ENCODE results near the gene LRRC51. TPM values are rescaled to one million over a fixed set of nuclear protein-coding genes. Genes with fewer than 3 reads are reported as not detected.

Gene LRRC51
- total RNA-seq: 5.4 TPM
- long read RNA-seq, partial matches to known transcripts: 1 of 4 reads
- long read RNA-seq, other reads (novel, unspliced or antisense): 0 of 4 reads

DNA sequence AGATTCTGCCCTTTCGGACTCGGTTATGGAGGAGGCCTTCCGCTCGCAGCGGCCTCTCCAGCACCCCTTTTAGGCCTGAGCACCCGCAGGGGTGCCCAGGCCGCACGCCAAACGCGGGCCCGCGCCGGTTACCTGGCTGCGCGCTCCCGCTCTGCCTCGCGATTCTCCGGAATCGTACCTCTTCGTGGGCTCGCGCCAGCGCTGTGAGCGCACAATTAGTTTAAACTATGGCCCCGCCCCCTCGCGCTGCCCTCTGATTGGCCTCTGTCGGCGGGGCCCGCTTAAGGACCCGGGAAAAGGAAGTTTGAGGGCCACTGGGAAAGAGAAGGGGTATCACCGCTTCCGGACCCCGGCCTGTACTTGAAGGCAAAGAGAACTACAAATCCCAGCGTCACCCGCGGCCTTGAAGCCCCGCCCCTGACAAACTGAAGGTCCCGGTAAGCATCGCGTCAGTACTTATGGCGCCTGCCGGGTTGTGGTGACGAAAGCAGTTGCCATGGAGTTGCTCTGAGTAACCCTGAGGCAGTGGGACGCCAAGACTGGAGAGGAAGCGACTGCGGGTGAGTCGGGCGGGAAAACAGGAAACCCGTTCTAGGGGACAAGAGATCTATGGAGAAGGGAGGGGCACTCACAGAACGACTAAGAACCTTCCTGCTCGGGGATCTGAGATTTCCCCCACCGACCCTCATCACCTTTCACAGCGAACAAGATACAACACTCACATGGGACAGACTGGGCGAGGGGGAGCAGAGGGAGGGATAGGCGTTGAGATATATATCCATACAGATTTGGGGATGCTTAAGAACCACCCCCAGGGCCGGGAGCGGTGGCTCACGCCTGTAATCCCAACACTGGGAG lies at the start of gene LRRC51, which contains the start of gene NUMA1:
LRRC51 (plus strand) TSS at position 525 of the 858 bp plus-strand sequence. CDS start 8,234 bp downstream, outside the sequence.
NUMA1 (minus strand) TSS at position 217 of the 858 bp plus-strand sequence. CDS start 44,599 bp downstream, outside the sequence.
- DNase-seq: peak; percentile 99
- intact Hi-C loops (cut with micrococcal nuclease): loop anchor here (5.0 kb wide), 1 partner anchor 38 kb away; no protein-coding TSS in a partner anchor
- peak; percentile 96 for ATAC-seq

- no peak for DNase-seq
- intact Hi-C loops (cut with micrococcal nuclease): no loop called here
- no peak for ATAC-seq
Measured at GRCh38 chr11:72036687-72037086, 44.0 kb upstream of the LRRC51 start.

- DNase-seq (peak; percentile 59), ATAC-seq (no peak)
- intact Hi-C loops (cut with micrococcal nuclease): no loop called here
Measured at GRCh38 chr11:72037554-72038311, 42.9 kb upstream of the LRRC51 start.

GRCh38 chr11:72038491-72038890 lies 42.2 kb upstream of the LRRC51 start:
- ATAC-seq (peak; percentile 59), DNase-seq (peak; percentile 74)
- intact Hi-C loops (cut with micrococcal nuclease): no loop called here

- DNase-seq (peak; percentile 40), ATAC-seq (no peak)
- intact Hi-C loops (cut with micrococcal nuclease): no loop called here
Measured at GRCh38 chr11:72039031-72039855, 41.4 kb upstream of the LRRC51 start.

DNA sequence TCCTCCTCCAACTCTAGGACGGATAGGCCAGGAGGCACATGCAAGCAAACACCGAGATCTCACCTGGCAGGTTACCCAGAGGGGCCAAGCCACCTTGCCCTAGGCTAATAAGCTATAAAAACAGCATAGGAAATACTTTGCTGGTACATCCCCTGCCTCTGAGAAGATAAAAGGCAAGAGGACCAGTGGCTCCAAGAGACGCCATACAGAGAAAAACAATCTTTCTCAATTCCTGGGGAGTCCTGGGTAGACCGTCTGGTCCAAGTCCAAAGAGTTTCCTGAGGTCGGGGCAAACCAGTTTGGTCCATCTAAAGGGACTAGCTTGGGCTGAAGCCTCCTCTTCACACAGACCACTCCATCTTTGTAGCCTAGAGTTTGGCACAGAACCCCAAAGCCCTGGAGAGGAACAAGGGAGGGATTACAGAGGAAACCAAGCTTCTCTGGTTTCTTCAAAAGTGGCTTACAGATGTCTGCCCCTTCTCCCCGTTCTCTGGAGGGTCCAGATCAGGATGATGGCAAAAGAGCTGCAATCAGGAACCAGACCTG lies 40.7 kb upstream of the LRRC51 start:
- no peak for ATAC-seq
- intact Hi-C loops (cut with micrococcal nuclease): loop anchor here (5.0 kb wide), 1 partner anchor 42 kb away; the partner anchor contains the start of genes LRRC51 and NUMA1
- DNase-seq: no peak

DNA sequence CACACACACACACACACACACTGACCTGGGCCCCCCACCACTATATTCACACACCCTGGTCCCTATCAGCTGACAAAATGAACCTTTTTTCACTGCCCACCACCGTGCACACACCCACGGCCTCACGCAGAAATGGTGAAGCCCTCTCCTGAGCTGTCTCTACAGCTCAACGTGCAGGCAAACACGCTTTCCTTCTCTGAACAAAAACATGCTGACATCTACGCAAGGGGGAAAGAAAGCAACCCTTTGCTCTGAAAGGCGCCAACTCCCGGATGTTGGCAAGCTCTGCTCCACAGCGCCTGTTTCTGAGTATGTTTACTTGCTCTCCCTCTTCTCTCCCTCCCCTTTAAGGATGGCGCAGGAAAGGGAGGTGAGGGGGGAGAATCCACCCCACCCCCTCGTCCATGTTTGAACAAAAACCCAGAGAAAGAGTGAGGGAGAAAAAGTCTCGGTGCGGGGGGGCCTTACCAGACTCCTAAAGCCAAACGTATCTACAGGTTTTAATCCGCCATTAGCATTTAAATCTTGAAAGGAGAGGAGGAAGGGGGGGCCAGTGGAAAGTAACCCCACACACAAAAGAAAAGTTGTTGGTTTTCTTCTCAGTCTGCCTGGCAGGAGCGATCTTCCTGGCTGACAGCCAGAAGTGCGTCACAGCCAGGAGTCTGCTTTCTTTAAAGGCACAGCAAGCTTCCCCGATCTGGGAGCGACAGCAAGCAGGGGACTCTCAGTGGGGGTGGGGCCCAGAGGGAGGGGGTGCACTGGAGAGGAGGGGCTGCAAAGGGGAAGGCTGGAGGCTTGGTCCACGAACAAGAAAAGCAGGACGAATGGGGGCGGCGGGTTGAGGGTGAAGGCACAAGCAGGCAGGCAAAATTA lies 39.9 kb upstream of the LRRC51 start:
- DNase-seq (peak; percentile 98), ATAC-seq (peak; percentile 81)
- intact Hi-C loops (cut with micrococcal nuclease): loop anchor here (5.0 kb wide), 1 partner anchor 42 kb away; the partner anchor contains the start of genes LRRC51 and NUMA1

DNA sequence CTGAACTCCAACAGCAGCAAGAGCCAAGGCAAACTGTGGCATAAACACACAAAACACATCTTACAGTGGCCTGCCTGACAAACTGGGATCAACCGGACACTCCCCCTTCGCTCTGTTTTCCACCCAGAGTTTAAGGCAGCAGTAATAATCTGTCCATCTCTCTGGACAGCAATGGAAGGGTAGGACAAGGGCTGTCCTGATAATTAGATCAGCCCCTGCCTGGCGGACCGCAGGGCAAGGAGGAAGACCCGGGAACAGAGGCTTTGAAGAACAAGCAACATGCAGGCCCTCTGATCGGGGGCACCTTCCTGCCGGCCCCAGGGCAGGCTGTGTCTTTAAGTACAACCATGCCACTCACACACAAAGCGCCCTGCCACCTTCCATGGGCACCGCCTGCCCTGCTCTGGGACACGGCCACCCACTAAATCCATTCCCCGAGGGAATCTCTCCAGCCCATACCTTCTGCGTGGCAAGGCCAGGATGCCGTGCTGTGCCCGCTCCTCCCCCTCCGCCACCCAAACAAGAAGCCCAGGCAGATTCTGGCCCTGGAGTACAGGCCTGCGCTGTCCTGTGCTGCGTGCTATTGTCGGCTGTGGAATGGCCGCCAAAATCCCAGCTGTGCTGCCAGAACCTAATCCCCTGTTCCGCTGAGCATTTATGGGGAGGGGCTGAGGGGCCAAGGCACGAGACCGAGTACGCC lies 39.1 kb upstream of the LRRC51 start:
- DNase-seq: peak; percentile 88
- ATAC-seq: peak; percentile 77
- intact Hi-C loops (cut with micrococcal nuclease): loop anchor here (5.0 kb wide), 1 partner anchor 41 kb away; the partner anchor contains the start of genes LRRC51 and NUMA1

DNA sequence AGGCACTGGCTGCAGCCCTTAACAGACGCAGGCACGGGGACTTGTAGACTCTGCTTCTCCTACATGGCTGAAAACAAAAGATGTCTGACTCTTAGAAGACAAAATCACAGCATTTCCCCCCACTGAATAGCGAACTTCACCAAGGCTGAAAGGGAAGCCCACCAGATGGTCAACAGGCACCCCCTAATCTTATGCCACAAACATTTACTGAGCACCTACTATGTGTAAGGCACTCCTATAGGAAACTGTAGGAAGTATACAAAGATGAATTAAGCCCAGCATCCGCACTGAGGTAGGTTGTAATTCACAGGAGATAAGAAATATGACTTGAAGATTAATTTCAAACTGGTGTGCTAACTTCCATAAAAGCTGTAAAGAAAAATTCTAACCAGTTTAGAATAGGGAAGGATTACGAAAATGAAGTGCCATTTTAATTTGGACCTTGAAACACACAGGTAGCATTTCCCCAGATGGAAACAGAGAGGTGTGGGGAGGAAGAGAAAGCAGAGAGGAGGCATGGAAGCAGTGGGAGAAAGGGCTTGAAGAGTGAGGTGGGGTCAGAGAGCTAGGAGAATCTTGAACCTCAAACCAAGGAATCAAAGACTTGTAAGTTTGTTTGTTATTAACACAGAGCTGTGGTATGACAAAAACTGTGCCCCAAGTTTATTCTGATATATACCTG lies 38.4 kb upstream of the LRRC51 start:
- intact Hi-C loops (cut with micrococcal nuclease): loop anchor here (5.0 kb wide), 1 partner anchor 40 kb away; the partner anchor contains the start of genes LRRC51 and NUMA1
- DNase-seq: no peak
- ATAC-seq: no peak

- no peak for ATAC-seq
- no peak for DNase-seq
- intact Hi-C loops (cut with micrococcal nuclease): no loop called here
Measured at GRCh38 chr11:72045849-72046248, 34.8 kb upstream of the LRRC51 start.

DNA sequence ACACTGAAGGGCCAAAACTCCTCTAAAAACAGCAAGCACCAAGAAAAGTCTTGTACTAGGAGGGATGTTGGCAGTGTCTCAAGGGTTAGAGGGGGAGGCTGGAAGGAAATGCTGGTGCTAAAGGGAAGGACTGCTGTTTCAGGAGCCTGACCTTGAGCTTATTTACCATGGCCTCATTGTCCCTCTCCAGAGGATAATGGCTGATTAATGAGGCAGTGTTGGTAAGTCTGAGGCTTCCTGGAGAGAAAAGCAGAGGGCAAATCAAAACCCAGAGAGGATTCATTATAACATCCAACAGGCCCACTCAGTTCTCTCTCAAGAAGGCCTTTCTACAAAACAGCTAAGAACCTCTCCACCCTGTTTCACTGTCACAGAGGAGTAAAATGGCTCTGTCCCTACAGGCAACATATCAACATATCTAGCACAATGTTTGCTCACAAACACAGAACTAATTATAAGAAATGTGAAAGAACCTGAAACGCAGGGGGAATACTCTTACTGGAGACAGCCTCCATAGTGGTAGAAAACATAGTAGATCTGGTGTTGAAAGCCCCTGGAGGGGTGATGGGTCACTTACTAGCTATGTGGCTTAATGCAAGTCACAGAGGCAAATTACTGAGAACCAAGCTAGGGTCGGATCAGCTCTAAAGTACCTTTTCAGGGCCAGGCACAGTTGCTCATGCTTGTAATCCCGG lies 31.7 kb upstream of the LRRC51 start:
- intact Hi-C loops (cut with micrococcal nuclease): no loop called here
- no peak for DNase-seq
- peak; percentile 31 for ATAC-seq

DNA sequence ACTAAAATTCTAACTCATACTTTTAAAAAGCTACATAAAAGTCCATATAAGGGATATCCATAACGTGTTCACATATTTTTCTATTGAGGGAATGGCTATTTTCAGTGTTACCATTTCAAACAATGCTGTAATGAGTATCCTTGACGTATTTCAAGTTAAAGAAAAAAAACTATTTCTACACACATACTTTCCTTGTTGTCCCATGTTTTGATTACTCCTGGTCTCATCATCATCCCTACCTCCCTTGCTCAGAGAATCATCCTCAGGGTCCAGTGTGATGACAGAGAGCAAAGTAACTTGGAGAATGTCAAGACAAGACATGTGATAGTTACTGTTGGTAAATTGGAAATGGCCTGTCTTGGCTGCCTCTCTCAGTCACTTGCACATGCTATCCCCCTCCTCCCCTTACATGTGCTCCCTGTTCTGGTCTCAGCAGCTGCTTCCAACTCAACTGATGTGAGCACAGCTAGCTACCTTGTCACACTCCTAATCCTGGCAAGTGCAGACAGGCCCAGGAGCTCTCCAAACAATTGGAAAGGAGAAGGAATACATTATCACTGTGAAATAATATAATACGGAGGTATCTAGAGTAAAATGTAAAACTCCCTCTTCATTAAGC lies 22.1 kb upstream of the LRRC51 start:
- ATAC-seq (peak; percentile 46), DNase-seq (no peak)
- intact Hi-C loops (cut with micrococcal nuclease): no loop called here

DNA sequence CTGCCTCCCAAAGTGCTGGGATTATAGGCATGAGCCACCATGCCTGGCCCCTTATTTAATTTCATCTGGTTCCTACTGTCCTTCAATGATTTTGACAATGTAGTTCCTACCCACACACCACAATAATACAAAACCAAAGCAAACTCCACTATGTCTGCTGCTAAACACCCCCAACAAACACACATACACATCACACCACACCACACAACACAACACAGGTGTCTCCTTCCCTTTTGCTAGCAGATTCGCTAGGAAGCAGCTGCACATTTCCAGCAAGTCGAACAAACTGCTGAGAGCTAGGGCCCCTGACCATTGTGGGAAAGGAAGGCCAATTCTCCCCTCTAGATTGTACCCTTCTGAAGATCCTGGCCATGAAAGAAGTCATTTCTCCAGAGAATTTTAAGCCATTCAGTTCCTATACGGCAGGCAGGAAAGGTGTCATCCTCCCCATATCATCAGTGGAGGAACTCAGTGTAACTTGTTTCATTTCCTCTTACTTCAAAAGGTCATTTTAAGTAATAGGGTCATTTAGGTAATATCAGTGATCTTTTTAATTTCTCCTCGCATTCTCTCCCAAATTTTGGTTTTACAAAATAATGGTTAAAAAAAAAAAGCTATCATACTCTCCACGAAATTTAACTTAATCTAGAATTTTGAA lies 18.8 kb upstream of the LRRC51 start:
- intact Hi-C loops (cut with micrococcal nuclease): no loop called here
- DNase-seq (no peak), ATAC-seq (no peak)

- no peak for DNase-seq
- no peak for ATAC-seq
- intact Hi-C loops (cut with micrococcal nuclease): no loop called here
Measured at GRCh38 chr11:72066855-72067254, 13.8 kb upstream of the LRRC51 start.

- intact Hi-C loops (cut with micrococcal nuclease): no loop called here
- no peak for ATAC-seq
- DNase-seq: no peak
Measured at GRCh38 chr11:72067266-72067665, 13.4 kb upstream of the LRRC51 start.

Data from left ventricle myocardium superior (tissue), 1 donor.